IgD-negative memory B cell (primary cell): ENCODE data around the gene PRR5L. TPM values are rescaled to one million over a fixed set of nuclear protein-coding genes. Genes with fewer than 3 reads are reported as not detected.
"Not testable (repeated sequence)": the region's sequence is repeated elsewhere in the genome, so short reads cannot be mapped to it uniquely, and the experiment has no call there.

Experiments
- H3K27ac Mint-ChIP-seq, 3 donors: one replicate each; pipeline ENCODE4 v1.8.0; 2020 to 2022; ENCODE audit warnings: mild to moderate bottlenecking in 3 of 3, mixed read lengths in 3 of 3, moderate library complexity in 1 of 3
- H3K27me3 Mint-ChIP-seq: one replicate; pipeline ENCODE4 v1.8.0; 2021; ENCODE audit warnings: mixed read lengths
- H3K36me3 Mint-ChIP-seq: one replicate; pipeline ENCODE4 v1.8.0; 2020; ENCODE audit warnings: mild to moderate bottlenecking, mixed read lengths
- H3K4me1 Mint-ChIP-seq, 3 donors: one replicate each; pipeline ENCODE4 v1.8.0; 2020 to 2022; ENCODE audit warnings: mixed read lengths in 3 of 3, mild to moderate bottlenecking in 1 of 3
- H3K4me3 Mint-ChIP-seq, 4 donors: one replicate each; pipeline ENCODE4 v1.8.0; 2020 to 2022; ENCODE audit warnings: mild to moderate bottlenecking in 4 of 4, mixed read lengths in 4 of 4, moderate library complexity in 3 of 4
- H3K9me3 Mint-ChIP-seq, 3 donors: one replicate each; pipeline ENCODE4 v1.8.0; 2020 to 2021; ENCODE audit warnings: mixed read lengths in 3 of 3, mild to moderate bottlenecking in 1 of 3
- polyA plus RNA-seq: library from polyadenylated mRNA; unstranded; fragments of 300-500 nt; fragmentation: Illumina TruSeq; gene quantifications from one replicate; pipeline ENCODE4 v1.2.3, GENCODE V29; 2021

Gene PRR5L
- polyA plus RNA-seq, 1 donor from 2014 or later = 1.2 TPM

- Mint-ChIP-seq H3K27ac (peak overlapping the region; percentile 93 to 99 (median 94)), H3K4me1 (peaks cover 22 to 35% (median 25%) of the 10 kb centered on the region in 3 donors), H3K27me3 (peaks cover 4% of the 10 kb centered on the region), H3K9me3 (no peaks in the 10 kb centered on the region), H3K36me3 (no peaks in the 10 kb centered on the region), H3K4me3 (peak overlapping the region; percentile 93 to 99 (median 98))
Measured at GRCh38 chr11:36508743-36509142, 212.7 kb downstream of the PRR5L start.

- H3K27me3 Mint-ChIP-seq = peaks cover 4% of the 10 kb centered on the region
- peaks cover 22 to 35% (median 25%) of the 10 kb centered on the region in 3 donors for H3K4me1 Mint-ChIP-seq
- H3K9me3 Mint-ChIP-seq = peaks cover 0 to 4% (median 3%) of the 10 kb centered on the region in 3 donors
- peak overlapping the region; percentile 93 to 99 (median 94) for H3K27ac Mint-ChIP-seq
- no peaks in the 10 kb centered on the region for H3K36me3 Mint-ChIP-seq
- peak overlapping the region; percentile 93 to 99 (median 98) for H3K4me3 Mint-ChIP-seq
Measured at GRCh38 chr11:36509201-36509639, 213.1 kb downstream of the PRR5L start.

GRCh38 chr11:36509694-36510593 is 213.9 kb downstream of the PRR5L start, which contains the start of gene TRAF6:
Gene TRAF6, minus strand, starts transcription at chr11:36510272. Its CDS starts 8,757 bp downstream, at chr11:36501515.
- Mint-ChIP-seq H3K27me3 (peaks cover 4% of the 10 kb centered on the region), H3K9me3 (peaks cover 0 to 4% (median 3%) of the 10 kb centered on the region in 3 donors), H3K27ac (peak within 1 kb of the TSS; percentile 93 to 99 (median 94)), H3K4me1 (peaks cover 22 to 31% (median 25%) of the 10 kb centered on the region in 3 donors), H3K4me3 (peak within 1 kb of the TSS; percentile 93 to 99 (median 98)), H3K36me3 (no peaks in the 10 kb centered on the region)

- Mint-ChIP-seq H3K27me3 (peaks cover 8% of the 10 kb centered on the region), H3K4me3 (peak overlapping the region; percentile 93 to 99 (median 98)), H3K36me3 (no peaks in the 10 kb centered on the region), H3K27ac (peak overlapping the region; percentile 76 to 93 (median 83)), H3K4me1 (peaks cover 21 to 27% (median 24%) of the 10 kb centered on the region in 3 donors), H3K9me3 (peaks cover 0 to 4% (median 3%) of the 10 kb centered on the region in 3 donors)
Measured at GRCh38 chr11:36510594-36510942, 214.5 kb downstream of the PRR5L start.

GRCh38 chr11:36511062-36511461 is 215.0 kb downstream of the PRR5L start:
- not testable (repeated sequence) for H3K9me3 Mint-ChIP-seq, H3K36me3 Mint-ChIP-seq, H3K27me3 Mint-ChIP-seq
- Mint-ChIP-seq H3K27ac (peak overlapping the region; percentile 76 to 93 (median 83)), H3K4me1 (peaks cover 17 to 23% (median 22%) of the 10 kb centered on the region in 3 donors), H3K4me3 (peak overlapping the region in 3 of 4 donors; percentile 93 to 99 (median 99))

GRCh38 chr11:36512016-36512415 is 215.9 kb downstream of the PRR5L start:
- Mint-ChIP-seq H3K27me3 (peaks cover 11% of the 10 kb centered on the region), H3K9me3 (peaks cover 0 to 4% (median 3%) of the 10 kb centered on the region in 3 donors), H3K36me3 (no peaks in the 10 kb centered on the region), H3K27ac (peak overlapping the region in 1 of 3 donors; percentile 26), H3K4me1 (peaks cover 17 to 21% (median 19%) of the 10 kb centered on the region in 3 donors), H3K4me3 (peak overlapping the region in 1 of 4 donors; percentile 99)

GRCh38 chr11:36513965-36514364 is 217.9 kb downstream of the PRR5L start:
- Mint-ChIP-seq H3K27me3 (peaks cover 13% of the 10 kb centered on the region), H3K9me3 (peaks cover 0 to 4% (median 3%) of the 10 kb centered on the region in 3 donors), H3K4me1 (peaks cover 5 to 10% (median 9%) of the 10 kb centered on the region in 3 donors), H3K27ac (no peak overlapping the region), H3K36me3 (peaks cover under 1% of the 10 kb centered on the region), H3K4me3 (no peak overlapping the region)

Other genes with a start within 250 kb of the PRR5L start
- 114 TPM for gene COMMD9, start 6.9 kb upstream of the PRR5L start, polyA plus RNA-seq
- gene TRAF6, start 214.0 kb downstream of the PRR5L start, polyA plus RNA-seq = 12.2 TPM